OCI-LY1 (cell line): ENCODE measurements around the gene ROCK1.

Experiments used
- H2AFZ ChIP-seq: fragments of 200-600 bp; sonication (generic), shearing (Covaris generic); 2 replicates; pipeline ENCODE4 v1.6.0; 2014; ENCODE audit warnings: antibody characterized with exemption, mild to moderate bottlenecking, low read length
- H3F3A ChIP-seq: fragments of 200-600 bp; sonication (generic), shearing (Covaris generic); 2 replicates; pipeline ENCODE4 v1.6.0; 2014; ENCODE audit warnings: mild to moderate bottlenecking, antibody characterized with exemption, low read length, moderate library complexity; ENCODE audit not compliant: insufficient read depth
- H3K27ac ChIP-seq: fragments of 200-600 bp; sonication (generic); 2 replicates; pipeline ENCODE4 v1.5.1; 2014; ENCODE audit warnings: low read length, mixed run types, mild to moderate bottlenecking, low read depth; ENCODE audit not compliant: poor library complexity, severe bottlenecking
- H3K27me3 ChIP-seq: fragments of 200-600 bp; sonication (generic); 2 replicates; pipeline ENCODE4 v1.6.0; 2014; ENCODE audit warnings: antibody characterized with exemption, mild to moderate bottlenecking, low read length, moderate library complexity; ENCODE audit not compliant: insufficient read depth
- H3K36me3 ChIP-seq: fragments of 200-600 bp; sonication (generic); 2 replicates; pipeline ENCODE4 v1.6.1; 2014; ENCODE audit warnings: mild to moderate bottlenecking, antibody characterized with exemption, low read length, moderate library complexity, mixed read lengths; ENCODE audit not compliant: insufficient read depth
- H3K4me1 ChIP-seq: fragments of 200-600 bp; sonication (generic); 2 replicates; pipeline ENCODE4 v1.5.1; 2014; ENCODE audit warnings: mild to moderate bottlenecking, low read length, moderate library complexity; ENCODE audit not compliant: insufficient read depth, severe bottlenecking
- H3K4me2 ChIP-seq: fragments of 200-600 bp; sonication (generic), shearing (Covaris generic); 2 replicates; pipeline ENCODE4 v1.6.1; 2014; ENCODE audit warnings: low read length
- H3K4me3 ChIP-seq: fragments of 200-600 bp; sonication (generic); 2 replicates; pipeline ENCODE4 v1.5.1; 2014; ENCODE audit warnings: low read length, low read depth, mild to moderate bottlenecking, mixed read lengths; ENCODE audit not compliant: poor library complexity, severe bottlenecking
- H3K79me2 ChIP-seq: fragments of 200-600 bp; shearing (Covaris generic); 2 replicates; pipeline ENCODE4 v1.6.1; 2016; ENCODE audit warnings: mixed run types, low read length, mixed read lengths; ENCODE audit not compliant: insufficient read depth
- H3K9ac ChIP-seq: fragments of 200-600 bp; sonication (generic), shearing (Covaris generic); 2 replicates; pipeline ENCODE4 v1.6.1; 2014; ENCODE audit warnings: mild to moderate bottlenecking, low read length, mixed read lengths
- H3K9me2 ChIP-seq: fragments of 200-600 bp; sonication (generic), shearing (Covaris generic); 2 replicates; pipeline ENCODE4 v1.6.1; 2014; ENCODE audit warnings: low read depth, mild to moderate bottlenecking, low read length, mixed read lengths
- H3K9me3 ChIP-seq: fragments of 200-600 bp; shearing (Covaris generic); 2 replicates; pipeline ENCODE4 v1.6.1; 2014; ENCODE audit warnings: low read length, mixed read lengths
- H4K20me1 ChIP-seq: fragments of 200-600 bp; sonication (generic), shearing (Covaris generic); 2 replicates; pipeline ENCODE4 v1.6.0; 2016; ENCODE audit warnings: mild to moderate bottlenecking, low read length; ENCODE audit not compliant: insufficient read depth
- EZH2 ChIP-seq: fragments of 200-600 bp; sonication (generic), shearing (Covaris generic); IDR thresholded peaks from 2 replicates; pipeline ENCODE4 v1.8.0; 2017; ENCODE audit warnings: borderline replicate concordance, mixed run types, mild to moderate bottlenecking, antibody characterized with exemption, low read length, moderate library complexity, mixed read lengths
- TF ChIP-seq, protein P1 (sequence below): fragments of 200-600 bp; sonication (generic), shearing (Covaris generic); IDR thresholded peaks from 2 replicates; pipeline ENCODE4 v1.5.1; 2017; ENCODE audit warnings: mild to moderate bottlenecking, antibody characterized with exemption, low read length, moderate library complexity, mixed read lengths

Gene ROCK1

DNA sequence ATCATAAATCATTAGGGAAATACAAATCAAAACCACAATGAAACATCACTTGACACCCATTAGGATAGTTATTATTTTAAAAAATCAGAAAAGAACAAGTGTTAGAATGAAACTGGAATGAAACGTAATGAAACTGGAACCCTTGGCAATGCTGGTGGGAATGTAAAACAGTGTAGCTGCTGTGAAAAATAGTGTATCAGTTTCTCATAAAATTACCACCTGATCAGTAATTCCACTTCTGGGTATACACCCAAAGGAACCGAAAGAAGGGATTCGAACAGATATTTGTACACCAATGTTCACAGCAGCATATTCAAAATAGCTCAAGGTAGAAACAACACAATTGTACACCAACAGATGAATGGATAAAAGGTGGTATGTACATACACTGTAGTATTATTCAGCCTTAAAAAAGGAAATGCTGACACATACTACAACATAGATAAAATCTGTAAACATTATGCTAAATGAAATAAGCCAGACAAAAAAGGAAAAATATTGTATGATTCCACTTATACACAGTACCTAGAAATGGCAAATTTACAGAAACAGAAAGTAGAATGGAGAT is 27.0 kb downstream of the ROCK1 start:
- H3K4me3 ChIP-seq: no peak overlapping the region
- no peaks in the 10 kb centered on the region for H3K27me3 ChIP-seq
- no peak overlapping the region for H3K4me2 ChIP-seq
- H3F3A ChIP-seq: no peaks in the 10 kb centered on the region
- TF ChIP-seq, protein P1, sequence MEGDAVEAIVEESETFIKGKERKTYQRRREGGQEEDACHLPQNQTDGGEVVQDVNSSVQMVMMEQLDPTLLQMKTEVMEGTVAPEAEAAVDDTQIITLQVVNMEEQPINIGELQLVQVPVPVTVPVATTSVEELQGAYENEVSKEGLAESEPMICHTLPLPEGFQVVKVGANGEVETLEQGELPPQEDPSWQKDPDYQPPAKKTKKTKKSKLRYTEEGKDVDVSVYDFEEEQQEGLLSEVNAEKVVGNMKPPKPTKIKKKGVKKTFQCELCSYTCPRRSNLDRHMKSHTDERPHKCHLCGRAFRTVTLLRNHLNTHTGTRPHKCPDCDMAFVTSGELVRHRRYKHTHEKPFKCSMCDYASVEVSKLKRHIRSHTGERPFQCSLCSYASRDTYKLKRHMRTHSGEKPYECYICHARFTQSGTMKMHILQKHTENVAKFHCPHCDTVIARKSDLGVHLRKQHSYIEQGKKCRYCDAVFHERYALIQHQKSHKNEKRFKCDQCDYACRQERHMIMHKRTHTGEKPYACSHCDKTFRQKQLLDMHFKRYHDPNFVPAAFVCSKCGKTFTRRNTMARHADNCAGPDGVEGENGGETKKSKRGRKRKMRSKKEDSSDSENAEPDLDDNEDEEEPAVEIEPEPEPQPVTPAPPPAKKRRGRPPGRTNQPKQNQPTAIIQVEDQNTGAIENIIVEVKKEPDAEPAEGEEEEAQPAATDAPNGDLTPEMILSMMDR: no peak
- no peak for TF ChIP-seq EZH2
- H2AFZ ChIP-seq: no peak overlapping the region
- H3K9me2 ChIP-seq: no peaks in the 10 kb centered on the region
- no peak overlapping the region for H3K9ac ChIP-seq
- no peaks in the 10 kb centered on the region for H4K20me1 ChIP-seq
- no peak overlapping the region for H3K27ac ChIP-seq
- peaks cover 5% of the 10 kb centered on the region for H3K4me1 ChIP-seq
- peaks cover 8% of the 10 kb centered on the region for H3K9me3 ChIP-seq
- H3K79me2 ChIP-seq: peaks cover 98% of the 10 kb centered on the region
- H3K36me3 ChIP-seq: peaks cover 13% of the 10 kb centered on the region; the same call in 1 of the 2 replicates

DNA sequence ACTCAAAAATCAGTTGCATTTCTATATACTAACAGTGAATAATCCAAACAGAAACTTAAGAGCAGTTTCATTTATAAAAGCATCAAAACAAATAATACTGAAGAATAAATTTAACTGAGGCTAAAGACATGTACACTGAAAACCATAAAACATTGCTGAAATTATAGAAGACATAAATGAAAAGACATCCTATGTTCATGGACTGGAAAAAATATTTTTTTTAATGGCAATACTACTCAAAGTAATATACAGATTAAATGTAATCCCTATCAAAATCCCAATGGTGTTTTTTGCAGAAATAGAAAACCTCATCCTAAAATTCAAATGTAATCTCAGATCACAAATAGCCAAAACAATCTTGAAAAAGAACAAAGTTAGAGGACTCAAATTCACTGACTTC is 28.6 kb downstream of the ROCK1 start:
- H3K4me1 ChIP-seq: peaks cover 12% of the 10 kb centered on the region
- H3K79me2 ChIP-seq: peaks cover 97% of the 10 kb centered on the region
- H3K27ac ChIP-seq: no peak overlapping the region
- no peaks in the 10 kb centered on the region for H3F3A ChIP-seq
- TF ChIP-seq, protein P1: no peak
- TF ChIP-seq EZH2: no peak
- no peak overlapping the region for H2AFZ ChIP-seq
- H3K27me3 ChIP-seq: no peaks in the 10 kb centered on the region
- peaks cover 8% of the 10 kb centered on the region for H3K9me3 ChIP-seq
- H3K9me2 ChIP-seq: no peaks in the 10 kb centered on the region
- no peak overlapping the region for H3K4me3 ChIP-seq
- H3K4me2 ChIP-seq: no peak overlapping the region
- H3K36me3 ChIP-seq: peaks cover 13% of the 10 kb centered on the region; the same call in 1 of the 2 replicates
- no peak overlapping the region for H3K9ac ChIP-seq
- H4K20me1 ChIP-seq: no peaks in the 10 kb centered on the region

DNA sequence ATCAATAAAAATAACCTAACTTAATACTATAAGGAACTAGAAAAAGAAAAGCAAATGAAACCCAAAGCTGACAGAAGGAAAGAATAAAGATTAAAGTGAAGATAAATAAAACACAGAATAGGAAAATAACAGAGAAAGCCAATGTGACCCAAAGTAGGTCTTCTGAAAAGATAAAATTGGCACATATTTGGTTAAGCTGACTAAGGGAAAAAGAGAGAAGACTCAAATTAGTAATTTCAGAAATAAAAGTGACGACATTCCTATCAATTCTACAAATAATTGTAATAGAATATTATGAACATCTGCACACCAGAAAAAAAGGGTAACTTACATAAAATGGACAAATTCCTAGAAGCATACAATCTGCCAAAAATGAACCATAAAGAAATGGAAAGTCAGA is 30.2 kb downstream of the ROCK1 start:
- H3K4me1 ChIP-seq: peaks cover 15% of the 10 kb centered on the region
- H4K20me1 ChIP-seq: no peaks in the 10 kb centered on the region
- no peak overlapping the region for H3K4me3 ChIP-seq
- peaks cover 8% of the 10 kb centered on the region for H3K9me3 ChIP-seq
- no peak overlapping the region for H2AFZ ChIP-seq
- H3K27me3 ChIP-seq: no peaks in the 10 kb centered on the region
- no peak for TF ChIP-seq EZH2
- TF ChIP-seq, protein P1: no peak
- H3K79me2 ChIP-seq: peaks cover 95% of the 10 kb centered on the region
- H3K9me2 ChIP-seq: no peaks in the 10 kb centered on the region
- H3K36me3 ChIP-seq: peaks cover 13% of the 10 kb centered on the region; the same call in 1 of the 2 replicates
- no peak overlapping the region for H3K27ac ChIP-seq
- no peak overlapping the region for H3K4me2 ChIP-seq
- H3K9ac ChIP-seq: no peak overlapping the region
- H3F3A ChIP-seq: no peaks in the 10 kb centered on the region
